Gastroesophageal sphincter (tissue), 3 donors: ENCODE data around the gene GMDS.

Experiments
- EP300 ChIP-seq: sonication (generic); formaldehyde crosslinking; IDR thresholded peaks from one replicate; pipeline ENCODE4 v1.6.1; 2017; ENCODE audit warnings: antibody characterized with exemption, mild to moderate bottlenecking
- POLR2A ChIP-seq, 2 donors: fragments of 450-650 bp; IDR thresholded peaks; one replicate each; pipeline ENCODE4 v1.6.1; 2017; ENCODE audit warnings: antibody characterized with exemption in 2 of 2, mild to moderate bottlenecking in 2 of 2, moderate library complexity in 1 of 2
- TF ChIP-seq, protein P1 (sequence below), 4 experiments: fragments of 200-600 bp in 2 of 4; fragments of 450-650 bp in 2 of 4; sonication (generic) in 1 of 4; IDR thresholded peaks; one replicate each; pipeline ENCODE4 v1.5.1; 2017 to 2019; ENCODE audit warnings: antibody characterized with exemption in 4 of 4, mild to moderate bottlenecking in 2 of 4, moderate library complexity in 2 of 4

DNA sequence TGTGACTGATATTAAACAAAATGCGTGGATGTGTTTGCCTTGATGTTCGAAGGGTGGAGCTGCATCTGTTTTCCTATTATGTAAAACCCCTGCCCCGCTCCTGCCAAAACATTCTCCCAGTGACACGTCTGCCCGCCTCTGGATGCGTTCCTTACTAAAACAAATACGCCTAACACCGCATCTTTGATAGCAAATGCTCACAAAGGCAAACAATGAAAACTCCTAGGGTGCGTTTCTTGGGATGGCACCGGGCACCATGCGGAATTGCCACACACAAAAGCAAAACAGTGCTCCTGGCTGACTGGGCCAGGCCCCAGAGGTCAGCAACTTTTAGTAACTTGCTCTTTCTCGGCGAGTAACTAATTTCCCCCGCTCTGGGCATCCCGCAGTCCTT, 644.6 kb downstream of the GMDS start:
- TF ChIP-seq POLR2A (IDR thresholded peaks at IDR 0.05) = no peak
- TF ChIP-seq, protein P1, sequence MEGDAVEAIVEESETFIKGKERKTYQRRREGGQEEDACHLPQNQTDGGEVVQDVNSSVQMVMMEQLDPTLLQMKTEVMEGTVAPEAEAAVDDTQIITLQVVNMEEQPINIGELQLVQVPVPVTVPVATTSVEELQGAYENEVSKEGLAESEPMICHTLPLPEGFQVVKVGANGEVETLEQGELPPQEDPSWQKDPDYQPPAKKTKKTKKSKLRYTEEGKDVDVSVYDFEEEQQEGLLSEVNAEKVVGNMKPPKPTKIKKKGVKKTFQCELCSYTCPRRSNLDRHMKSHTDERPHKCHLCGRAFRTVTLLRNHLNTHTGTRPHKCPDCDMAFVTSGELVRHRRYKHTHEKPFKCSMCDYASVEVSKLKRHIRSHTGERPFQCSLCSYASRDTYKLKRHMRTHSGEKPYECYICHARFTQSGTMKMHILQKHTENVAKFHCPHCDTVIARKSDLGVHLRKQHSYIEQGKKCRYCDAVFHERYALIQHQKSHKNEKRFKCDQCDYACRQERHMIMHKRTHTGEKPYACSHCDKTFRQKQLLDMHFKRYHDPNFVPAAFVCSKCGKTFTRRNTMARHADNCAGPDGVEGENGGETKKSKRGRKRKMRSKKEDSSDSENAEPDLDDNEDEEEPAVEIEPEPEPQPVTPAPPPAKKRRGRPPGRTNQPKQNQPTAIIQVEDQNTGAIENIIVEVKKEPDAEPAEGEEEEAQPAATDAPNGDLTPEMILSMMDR (IDR thresholded peaks at IDR 0.05) = no peak
- no peak for TF ChIP-seq EP300
